NCI-H748 treated with DMSO at 0.1 percent for 48 hours (cell line): ENCODE results near the gene EPSTI1.

Experiments
- DNase-seq: peaks from one replicate; lab custom pipeline; 2025; lab: John Stamatoyannopoulos, UW

Gene EPSTI1

DNA sequence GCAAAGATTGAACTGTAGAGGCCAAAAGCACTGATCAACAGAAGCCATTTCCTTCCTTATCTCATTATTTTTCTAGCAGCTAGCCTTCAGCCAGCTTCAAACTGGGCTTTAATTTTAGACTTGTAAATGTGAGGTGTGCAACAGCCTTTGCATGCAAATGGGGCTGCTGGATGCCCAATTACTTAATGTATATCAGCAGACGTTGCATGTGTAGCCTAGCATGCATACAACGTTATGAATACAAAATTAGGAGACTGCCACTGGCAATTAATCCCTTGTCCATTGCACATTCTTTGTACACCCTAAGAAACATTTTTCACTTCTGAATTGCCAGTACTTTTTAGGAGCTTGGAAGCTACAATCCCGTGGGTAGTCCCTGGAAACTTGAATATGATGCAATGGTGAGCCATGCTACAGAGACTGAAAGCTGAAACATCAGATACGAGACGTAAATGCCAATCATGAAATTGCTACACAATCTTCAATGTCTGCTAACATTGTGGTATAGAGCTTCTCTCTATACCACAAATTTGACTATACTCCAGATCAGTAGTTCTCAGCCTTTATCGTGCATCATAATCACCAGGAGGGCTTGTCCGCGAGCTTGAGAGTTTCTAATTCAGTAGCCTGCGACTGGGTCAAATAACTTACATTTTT is 20.2 kb downstream of the EPSTI1 start:
- no peak for DNase-seq

DNA sequence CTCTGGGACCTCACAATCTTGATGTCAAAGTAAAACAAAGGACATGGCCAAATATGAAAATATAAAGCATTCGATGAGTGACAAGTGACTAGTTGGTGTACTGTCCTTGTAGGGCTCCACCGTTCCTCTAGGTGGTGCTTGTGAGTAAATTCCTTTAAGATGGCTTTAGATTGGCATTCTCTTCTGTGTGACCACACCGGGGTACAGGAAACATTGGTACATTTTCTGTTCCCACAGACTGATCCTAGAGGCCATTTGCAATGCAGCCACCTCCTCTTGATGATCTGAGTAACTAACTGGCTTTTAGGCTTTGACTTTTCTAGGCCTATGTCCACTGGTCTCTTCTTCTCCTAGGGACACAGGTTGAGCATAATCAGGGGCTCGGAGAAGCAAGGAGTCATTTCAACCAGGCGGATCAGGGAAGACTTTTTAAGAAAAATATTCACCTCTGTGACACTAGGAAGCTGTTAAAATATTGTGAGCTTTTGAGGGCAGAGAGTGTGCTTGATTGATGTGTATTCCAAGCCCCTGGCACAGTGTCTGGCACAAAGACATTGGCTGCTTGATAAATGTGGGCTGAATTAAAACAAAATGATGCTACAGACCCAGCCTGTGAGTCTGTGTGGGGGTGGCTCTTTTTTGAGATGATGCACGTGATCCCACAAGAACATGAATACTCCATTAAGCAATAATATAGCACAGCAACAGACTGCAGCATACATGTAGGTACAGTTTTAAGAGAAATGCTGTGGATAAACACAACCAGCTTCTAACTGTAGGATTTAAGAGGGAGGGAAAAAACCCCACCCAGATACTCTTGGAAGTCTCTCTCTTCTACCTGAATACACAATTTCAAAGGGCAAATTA is 21.0 kb downstream of the EPSTI1 start:
- peak; percentile 12 for DNase-seq

DNA sequence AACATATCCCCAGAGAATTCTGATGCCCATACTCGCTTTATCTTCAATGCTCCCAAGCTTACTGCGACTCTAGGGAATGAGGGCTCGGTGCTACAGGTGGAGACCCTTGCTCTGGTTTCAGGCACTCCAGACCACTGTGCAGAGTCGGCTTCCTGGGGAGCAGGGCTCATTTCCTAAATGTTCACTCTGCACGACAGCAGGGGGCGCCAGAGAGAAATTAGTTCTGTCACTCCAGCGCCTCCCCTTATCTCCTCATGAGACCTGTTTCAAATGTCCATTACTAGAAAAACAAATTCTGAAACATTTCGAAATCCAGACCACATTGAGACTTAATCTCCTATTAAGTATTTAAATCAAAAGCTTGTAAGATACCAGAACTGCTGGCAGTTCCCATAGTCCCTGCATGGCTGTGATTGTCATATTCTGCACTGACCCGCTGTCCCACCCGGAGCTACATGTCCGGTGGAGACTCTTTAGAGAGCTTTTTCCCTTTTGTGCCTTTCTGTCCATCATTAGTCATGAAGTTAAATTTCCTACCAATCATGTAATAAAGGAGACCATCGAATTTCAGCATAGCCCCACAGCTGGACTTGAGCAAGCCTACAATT is 22.4 kb downstream of the EPSTI1 start:
- DNase-seq: peak; percentile 30

DNA sequence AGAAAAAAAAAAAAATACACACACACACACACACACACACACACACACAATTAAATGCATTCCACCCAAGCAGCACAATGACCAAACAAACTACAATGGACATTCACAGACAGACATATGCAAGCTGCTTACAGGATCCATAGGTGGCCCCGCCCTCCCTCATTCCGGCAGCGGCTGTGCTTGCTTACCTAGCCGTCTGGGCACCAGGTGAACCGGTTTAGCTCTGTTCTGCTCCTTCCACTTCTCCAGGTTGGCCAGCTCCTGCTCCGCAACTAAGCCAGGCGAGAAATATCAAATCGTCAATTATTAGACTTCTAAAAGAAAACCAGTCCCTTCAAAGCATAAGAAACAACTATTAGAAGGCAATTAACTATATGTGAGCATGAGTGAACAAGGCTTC is 23.1 kb downstream of the EPSTI1 start:
- peak; percentile 58 for DNase-seq

- no peak for DNase-seq
Measured at GRCh38 chr13:42967660-42968059, 24.4 kb downstream of the EPSTI1 start.

GRCh38 chr13:42965281-42965680 is 26.8 kb downstream of the EPSTI1 start:
- no peak for DNase-seq

DNA sequence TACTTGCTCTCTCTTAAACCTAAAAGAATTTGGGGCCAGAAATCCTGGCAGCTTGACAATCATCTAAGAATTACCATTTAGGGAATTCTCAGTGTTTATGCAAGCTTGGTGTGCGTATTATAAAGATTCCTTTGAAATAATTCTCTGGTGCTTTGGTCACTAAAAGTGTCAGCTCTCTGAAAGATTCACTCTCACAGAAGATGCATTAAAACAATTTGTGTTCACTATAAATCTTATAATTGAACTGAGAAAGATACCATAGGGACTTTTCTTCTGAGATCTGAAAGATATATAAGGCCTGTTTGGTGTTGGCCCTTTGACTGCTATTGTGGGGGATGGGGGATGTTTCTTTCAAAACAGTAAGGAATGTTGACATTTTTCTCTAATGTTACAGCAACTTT is 27.3 kb downstream of the EPSTI1 start:
- DNase-seq: no peak

- no peak for DNase-seq
Measured at GRCh38 chr13:42959615-42960014, 32.4 kb downstream of the EPSTI1 start.

- DNase-seq: no peak
Measured at GRCh38 chr13:42957881-42958280, 34.2 kb downstream of the EPSTI1 start.

GRCh38 chr13:42950181-42950580 is 41.9 kb downstream of the EPSTI1 start:
- no peak for DNase-seq

- DNase-seq: no peak
Measured at GRCh38 chr13:42947925-42948324, 44.1 kb downstream of the EPSTI1 start.

DNA sequence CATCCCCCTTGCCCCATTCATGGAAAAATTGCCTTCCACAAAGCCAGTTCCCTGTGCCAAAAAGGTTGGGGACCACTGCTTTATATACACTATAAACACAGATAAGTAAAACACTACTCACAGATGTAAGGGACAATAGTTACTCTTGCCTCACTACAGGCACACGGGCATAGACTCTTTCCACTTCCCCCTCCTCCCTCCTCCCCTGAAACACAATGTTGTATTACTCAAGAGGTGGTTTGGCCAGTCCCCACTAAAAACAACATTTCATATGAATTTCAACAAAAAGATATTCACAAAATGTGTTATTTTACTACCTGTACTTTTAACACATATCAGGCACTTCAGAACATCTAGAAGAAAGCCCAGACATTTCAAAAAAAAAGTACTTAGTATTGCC is 45.1 kb downstream of the EPSTI1 start:
- no peak for DNase-seq

DNA sequence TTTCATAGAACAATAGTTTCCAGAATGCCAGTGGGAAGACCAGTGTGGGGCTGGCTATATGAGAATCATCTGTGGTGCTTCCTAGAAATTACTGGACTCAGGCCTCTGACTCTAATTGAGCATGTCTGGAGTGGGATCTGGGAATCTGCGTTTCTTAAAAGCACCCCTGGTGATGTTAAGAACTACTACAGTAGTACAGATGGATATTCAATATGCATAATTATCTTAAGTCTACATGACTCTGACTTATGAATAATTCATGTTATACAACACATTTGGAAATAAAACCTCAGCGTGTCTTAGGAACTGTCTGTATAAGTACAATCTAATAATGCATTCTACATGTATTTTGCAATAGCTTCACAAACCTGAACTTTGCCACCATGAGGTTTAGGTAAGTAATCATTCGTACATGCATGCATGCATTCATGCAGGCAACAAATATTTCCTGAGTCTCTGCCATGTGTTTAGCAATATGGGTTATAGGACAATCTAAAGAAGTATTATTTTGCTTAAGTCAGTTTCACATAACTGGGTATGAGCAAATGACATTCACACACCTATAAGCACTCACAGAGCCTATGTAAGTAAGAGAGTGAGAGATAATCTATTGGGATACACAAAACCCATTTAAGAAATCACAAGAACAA is 62.0 kb downstream of the EPSTI1 start:
- no peak for DNase-seq

GRCh38 chr13:42926555-42926954 is 65.5 kb downstream of the EPSTI1 start:
- no peak for DNase-seq

DNA sequence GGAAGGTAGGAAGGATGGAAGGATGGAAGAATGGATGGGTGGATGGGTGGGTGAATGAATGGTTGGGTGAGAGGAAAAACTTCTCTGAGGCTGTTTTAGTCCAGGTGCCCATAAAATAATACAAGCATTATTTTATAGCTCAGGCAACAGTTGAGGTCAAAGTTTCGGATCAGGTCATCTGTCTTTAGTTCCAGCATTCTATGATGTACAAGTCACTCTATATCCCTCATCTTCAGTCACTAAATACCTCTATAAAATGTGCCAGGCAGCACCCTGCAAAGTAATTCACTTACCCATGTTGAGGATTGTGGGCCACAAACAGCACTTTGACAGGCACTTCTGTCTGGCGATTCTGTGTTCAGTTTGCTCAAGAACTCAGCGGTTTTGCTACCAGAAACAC is 66.0 kb downstream of the EPSTI1 start:
- DNase-seq: no peak

- no peak for DNase-seq
Measured at GRCh38 chr13:42925626-42926025, 66.4 kb downstream of the EPSTI1 start.

GRCh38 chr13:42924344-42924743 is 67.7 kb downstream of the EPSTI1 start:
- no peak for DNase-seq

- DNase-seq: no peak
Measured at GRCh38 chr13:42907745-42908144, 84.3 kb downstream of the EPSTI1 start.

DNA sequence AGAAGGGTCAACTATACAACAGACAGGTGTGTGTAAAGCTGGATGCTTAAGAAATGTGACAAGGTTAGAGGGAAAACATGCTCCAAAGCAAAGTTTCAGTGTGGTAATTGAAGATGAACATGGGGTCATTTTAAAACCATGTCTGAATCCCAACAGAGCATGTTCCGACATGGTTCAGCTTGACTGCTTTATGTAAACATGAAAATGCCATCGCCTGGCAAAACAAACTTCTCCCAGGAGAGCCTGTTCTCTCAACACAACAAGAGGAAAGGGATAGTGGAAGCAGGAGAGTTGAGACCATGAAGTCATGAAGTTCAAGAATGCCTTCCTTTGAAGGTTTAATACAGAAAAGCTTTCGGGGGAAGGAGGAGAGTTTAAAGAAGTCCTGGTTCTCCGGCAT is 85.8 kb downstream of the EPSTI1 start:
- DNase-seq: no peak

GRCh38 chr13:42905579-42905978 is 86.5 kb downstream of the EPSTI1 start:
- DNase-seq: no peak

DNA sequence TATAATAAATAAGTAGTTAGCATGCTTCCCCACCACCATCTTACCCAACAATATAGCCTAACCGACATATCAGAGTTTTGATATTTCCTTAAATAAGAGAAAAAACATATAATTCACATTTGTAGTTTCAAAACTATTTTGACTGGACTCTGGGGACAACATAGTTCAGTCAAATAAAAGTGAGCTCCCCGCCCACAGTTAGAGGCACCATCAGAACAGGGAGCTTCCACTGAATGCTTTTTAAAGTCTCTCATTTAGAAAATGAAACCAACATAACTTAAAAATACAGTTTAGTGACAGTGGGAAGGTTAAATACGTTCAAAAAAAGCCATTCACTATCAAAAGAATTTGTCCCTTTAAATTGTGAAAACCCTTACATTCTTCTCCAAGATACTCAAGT is 92.8 kb downstream of the EPSTI1 start:
- no peak for DNase-seq

DNA sequence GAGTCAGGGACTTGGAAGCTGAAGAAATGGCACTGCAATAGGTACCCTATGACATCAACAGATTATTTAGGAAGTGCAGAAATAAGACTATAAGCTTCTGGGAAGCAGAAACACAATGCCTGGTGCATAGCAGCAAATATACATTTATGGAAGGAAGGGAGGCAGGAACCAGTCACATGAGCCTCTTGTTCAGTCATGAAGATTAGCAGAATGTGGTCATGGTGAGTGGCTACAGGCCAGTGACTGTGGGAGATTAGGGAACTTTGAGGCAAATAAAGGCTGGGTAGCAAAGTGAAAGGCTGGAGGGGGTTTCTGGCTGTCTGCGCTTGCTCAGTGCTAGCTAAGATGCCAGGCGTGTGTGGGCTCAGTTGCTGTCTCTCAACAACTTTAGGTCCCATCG is 96.3 kb downstream of the EPSTI1 start:
- DNase-seq: no peak
